GM23338 (cell line): Measurements from ENCODE around the gene RNASE7. TPM values are rescaled to one million over a fixed set of nuclear protein-coding genes. Genes with fewer than 3 reads are reported as not detected.

Source experiments
- ATAC-seq: fragments of 200-7000 bp; cut with Tn5 transposase; 3 replicates; pipeline ENCODE4 v1.9.1; 2020
- DNase-seq: peaks from one replicate; pipeline ENCODE4 v3.0.0-alpha.2; 2015; ENCODE audit warnings: low spot score
- H2AFZ ChIP-seq: fragments of 200-600 bp; sonication (generic); 2 replicates; pipeline ENCODE4 v1.8.0; 2016; ENCODE audit warnings: antibody characterized with exemption, mild to moderate bottlenecking, moderate library complexity
- H3F3A ChIP-seq: fragments of 200-600 bp; sonication (generic); replicated peaks from 2 replicates; pipeline ENCODE4 v1.8.0; 2017; ENCODE audit warnings: antibody characterized with exemption, mixed run types, low read depth
- H3K27ac ChIP-seq: fragments of 200-600 bp; sonication (generic); 2 replicates; pipeline ENCODE4 v1.6.1; 2016; ENCODE audit warnings: low read depth
- H3K27me3 ChIP-seq: fragments of 200-600 bp; sonication (generic); 2 replicates; pipeline ENCODE4 v1.8.0; 2016; ENCODE audit warnings: mild to moderate bottlenecking, mixed run types, moderate library complexity; ENCODE audit not compliant: insufficient read depth
- H3K36me3 ChIP-seq: fragments of 200-600 bp; sonication (generic); 2 replicates; pipeline ENCODE4 v1.8.0; 2016; ENCODE audit warnings: mild to moderate bottlenecking; ENCODE audit not compliant: insufficient read depth
- H3K4me1 ChIP-seq: fragments of 200-600 bp; sonication (generic); 2 replicates; pipeline ENCODE4 v1.8.0; 2016; ENCODE audit warnings: mild to moderate bottlenecking, moderate library complexity; ENCODE audit not compliant: insufficient read depth
- H3K4me2 ChIP-seq: fragments of 200-600 bp; sonication (generic); 2 replicates; pipeline ENCODE4 v1.7.1; 2017; ENCODE audit warnings: mixed run types
- H3K4me3 ChIP-seq: fragments of 200-600 bp; sonication (generic); 2 replicates; pipeline ENCODE4 v1.6.1; 2016; ENCODE audit warnings: mixed run types
- H3K79me2 ChIP-seq: fragments of 200-600 bp; sonication (generic); replicated peaks from 2 replicates; pipeline ENCODE4 v1.8.0; 2017; ENCODE audit warnings: mild to moderate bottlenecking; ENCODE audit not compliant: insufficient read depth
- H3K9me2 ChIP-seq: fragments of 200-600 bp; sonication (generic); 2 replicates; pipeline ENCODE4 v1.8.0; 2017; ENCODE audit not compliant: insufficient read depth
- H4K20me1 ChIP-seq: fragments of 200-600 bp; sonication (generic); replicated peaks from 2 replicates; pipeline ENCODE4 v1.8.0; 2017; ENCODE audit warnings: mild to moderate bottlenecking; ENCODE audit not compliant: insufficient read depth
- H3K27ac Mint-ChIP-seq: 2 replicates; pipeline ENCODE4 v1.8.0; 2020; ENCODE audit warnings: inconsistent platforms, mild to moderate bottlenecking, moderate library complexity, mixed read lengths
- H3K27me3 Mint-ChIP-seq: 3 replicates; pipeline ENCODE4 v1.8.0; 2022; ENCODE audit warnings: low read depth, mild to moderate bottlenecking, moderate library complexity, mixed read lengths, inconsistent platforms; ENCODE audit not compliant: insufficient read depth, poor library complexity
- H3K36me3 Mint-ChIP-seq: 3 replicates; pipeline ENCODE4 v1.8.0; 2021; ENCODE audit warnings: low read depth, mild to moderate bottlenecking, inconsistent platforms, moderate library complexity, mixed read lengths
- H3K4me1 Mint-ChIP-seq: 3 replicates; pipeline ENCODE4 v1.8.0; 2020; ENCODE audit warnings: mild to moderate bottlenecking, inconsistent platforms, mixed read lengths
- H3K4me3 Mint-ChIP-seq: 3 replicates; pipeline ENCODE4 v1.8.0; 2021; ENCODE audit warnings: moderate library complexity, mild to moderate bottlenecking, inconsistent platforms, mixed read lengths
- H3K9me3 Mint-ChIP-seq: 3 replicates; pipeline ENCODE4 v1.8.0; 2020; ENCODE audit warnings: moderate library complexity, mild to moderate bottlenecking, inconsistent platforms, mixed read lengths
- CREB1 ChIP-seq: fragments of 250-450 bp; sonication (Bioruptor Pico); IDR thresholded peaks from 2 replicates; pipeline ENCODE4 v1.5.0; 2020; ENCODE audit warnings: low read depth, mild to moderate bottlenecking, moderate library complexity
- CTCF ChIP-seq, 2 experiments: fragments of 200-600 bp in 1 of 2; sonication (generic) in 1 of 2; conservative IDR thresholded peaks; 2 replicates each; pipeline versions ENCODE4 v1.5.1 to v1.6.1; 2016 to 2017; ENCODE audit warnings: antibody characterized with exemption in 2 of 2, low read depth in 2 of 2, mild to moderate bottlenecking in 2 of 2, moderate library complexity in 1 of 2
- EZH2 ChIP-seq: fragments of 200-600 bp; sonication (generic); IDR thresholded peaks from one replicate; pipeline ENCODE4 v1.8.0; 2017; ENCODE audit warnings: antibody characterized with exemption, mild to moderate bottlenecking, low read depth; ENCODE audit not compliant: unreplicated experiment
- EZH2phosphoT487 ChIP-seq: fragments of 200-600 bp; sonication (generic); IDR thresholded peaks from one replicate; pipeline ENCODE4 v1.8.1; 2018; ENCODE audit warnings: antibody characterized with exemption; ENCODE audit not compliant: unreplicated experiment
- JUNB ChIP-seq: IDR thresholded peaks from one replicate; pipeline ENCODE4 v1.6.1; 2016; ENCODE audit warnings: antibody characterized with exemption; ENCODE audit not compliant: unreplicated experiment
- NANOG ChIP-seq: IDR thresholded peaks from 2 replicates; pipeline ENCODE4 v1.6.1; 2016; ENCODE audit warnings: antibody characterized with exemption, borderline replicate concordance
- REST ChIP-seq: IDR thresholded peaks from one replicate; pipeline ENCODE4 v1.6.1; 2018; ENCODE audit warnings: antibody characterized with exemption; ENCODE audit not compliant: unreplicated experiment
- STAT1 ChIP-seq: IDR thresholded peaks from one replicate; pipeline ENCODE4 v1.6.1; 2016; ENCODE audit warnings: antibody characterized with exemption; ENCODE audit not compliant: unreplicated experiment
- ZNF114 ChIP-seq: fragments of 250-450 bp; sonication (Bioruptor Pico); IDR thresholded peaks from 2 replicates; pipeline ENCODE4 v1.5.0; 2020; ENCODE audit warnings: mild to moderate bottlenecking, moderate library complexity
- ZNF331 ChIP-seq: fragments of 250-450 bp; sonication (Bioruptor Pico); IDR thresholded peaks from 2 replicates; pipeline ENCODE4 v1.5.0; 2020; ENCODE audit warnings: low read depth, mild to moderate bottlenecking, moderate library complexity
- polyA plus RNA-seq: library from polyadenylated mRNA; unstranded; fragments of >200 nt; fragmentation: Nextera tagmentation; extraction: Ambion mirVana; gene quantifications from 2 replicates; pipeline ENCODE4 v1.2.1, GENCODE V29; 2016
- total RNA-seq: library from RNA; depleted of rRNA; stranded (reverse); fragments of >200 nt; shearing (Covaris generic); gene quantifications from 2 replicates; pipeline ENCODE4 v1.2.3, GENCODE V29; 2014

The RNASE7 gene
- total and polyA plus RNA-seq, 2 experiments from 2014 or later = not detected

GRCh38 chr14:21033133-21033698 is 8.9 kb upstream of the RNASE7 start (continued):
- no peak for TF ChIP-seq REST
- no peak for TF ChIP-seq NANOG
- no peak for TF ChIP-seq EZH2phosphoT487

- Mint-ChIP-seq H3K27me3 (peaks cover 14% of the 10 kb centered on the region), H3K4me3 (no peak within 1 kb of the TSS), H3K9me3 (no peaks in the 10 kb centered on the region)
- TF ChIP-seq EZH2 (no peak), ZNF331 (CRISPR knock-in tag) (no peak), JUNB (no peak), CREB1 (CRISPR knock-in tag) (no peak), REST (no peak), EZH2phosphoT487 (no peak), ZNF114 (CRISPR knock-in tag) (no peak), STAT1 (no peak), CTCF (conservative IDR thresholded peaks at IDR 0.05; ENCODE audit: low read depth in 2 of 2) (no peak)
Measured at GRCh38 chr14:21034707-21035106, 7.5 kb upstream of the RNASE7 start, which contains the start of gene RNASE13. Gene RNASE13 (minus strand): TSS chr14:21034807. CDS start chr14:21034288, 519 bp downstream.

More at GRCh38 chr14:21034707-21035106, 7.5 kb upstream of the RNASE7 start, which contains the start of gene RNASE13:
- Mint-ChIP-seq H3K36me3 (no peaks in the 10 kb centered on the region; the same call in 2 of the 3 replicates), H3K4me1 (peaks cover 18% of the 10 kb centered on the region), H3K27ac (no peak within 1 kb of the TSS)
- no peaks in the 10 kb centered on the region for H3K36me3 ChIP-seq
- H2AFZ ChIP-seq = no peak within 1 kb of the TSS; the same call in 1 of the 2 replicates
- DNase-seq (no peak), ATAC-seq (no peak)
- H3K4me3 ChIP-seq = no peak within 1 kb of the TSS
- H3F3A ChIP-seq = no peaks in the 10 kb centered on the region
- H4K20me1 ChIP-seq = no peaks in the 10 kb centered on the region
- H3K27me3 ChIP-seq = no peaks in the 10 kb centered on the region
- peaks cover 6% of the 10 kb centered on the region; the same call in 1 of the 2 replicates for H3K9me2 ChIP-seq
- H3K4me1 ChIP-seq = peaks cover 8% of the 10 kb centered on the region
- H3K27ac ChIP-seq = no peak within 1 kb of the TSS
- H3K4me2 ChIP-seq = no peak within 1 kb of the TSS
- H3K79me2 ChIP-seq = no peaks in the 10 kb centered on the region
